ENCODE results near the gene CERK. TPM values are rescaled to one million over a fixed set of nuclear protein-coding genes. Genes with fewer than 3 reads are reported as not detected.

Gene CERK
- total and polyA plus RNA-seq, 2 of the 13 experiments (the other 11 are each of a cell fraction or from before 2014, with no cell fraction given) = 40.3 to 41.9 TPM

DNA sequence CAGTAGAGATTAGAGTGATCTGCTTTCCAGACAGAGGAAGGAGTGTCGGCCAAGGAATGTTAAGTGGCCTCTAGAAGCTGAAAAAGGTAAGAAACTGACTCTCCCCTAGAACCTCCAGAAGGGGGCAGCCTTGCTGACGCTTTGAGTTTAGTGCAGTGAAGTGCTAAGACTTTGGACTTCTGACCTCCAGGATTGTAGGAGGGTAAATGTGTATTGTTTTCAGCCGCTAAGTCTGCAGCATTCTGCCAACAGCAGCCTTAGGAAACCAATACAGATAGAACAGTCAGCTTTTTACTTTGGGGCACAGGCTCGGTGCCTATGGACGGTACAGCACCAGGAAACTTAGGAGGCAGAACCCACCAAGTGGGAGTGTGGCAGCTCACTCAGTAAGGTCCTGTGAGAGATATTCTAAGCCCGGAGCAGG lies 20.8 kb upstream of the CERK start (continued):
- TF ChIP-seq, protein P1, sequence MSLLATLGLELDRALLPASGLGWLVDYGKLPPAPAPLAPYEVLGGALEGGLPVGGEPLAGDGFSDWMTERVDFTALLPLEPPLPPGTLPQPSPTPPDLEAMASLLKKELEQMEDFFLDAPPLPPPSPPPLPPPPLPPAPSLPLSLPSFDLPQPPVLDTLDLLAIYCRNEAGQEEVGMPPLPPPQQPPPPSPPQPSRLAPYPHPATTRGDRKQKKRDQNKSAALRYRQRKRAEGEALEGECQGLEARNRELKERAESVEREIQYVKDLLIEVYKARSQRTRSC (CRISPR knock-in tag; IDR thresholded peaks at IDR 0.05; ENCODE audit: low read depth) = no peak
- TF ChIP-seq MAFK (conservative IDR thresholded peaks at IDR 0.05 in 1 of 2, IDR thresholded peaks at IDR 0.05 in 1 of 2; ENCODE audit: low read length in 2 of 2) (0 out of 4 replicates have a peak, but pooled peaks have one; percentile 0 to 9), NFKBIZ (CRISPR knock-in tag; IDR thresholded peaks at IDR 0.05) (0 out of 2 replicates have a peak, but pooled peaks have one; percentile 23), HHEX (CRISPR knock-in tag; IDR thresholded peaks at IDR 0.05) (no peak), NFRKB (IDR thresholded peaks at IDR 0.05) (no peak), PATZ1 (CRISPR knock-in tag; IDR thresholded peaks at IDR 0.05) (0 out of 2 replicates have a peak, but pooled peaks have one; percentile 27), PBX2 (CRISPR knock-in tag; IDR thresholded peaks at IDR 0.05) (no peak), SUZ12 (IDR thresholded peaks at IDR 0.05; ENCODE audit: low read depth, low read length) (no peak), POLR2AphosphoS2 (IDR thresholded peaks at IDR 0.05; ENCODE audit: low read depth, low read length) (no peak), U2AF1 (optimal IDR thresholded peaks at IDR 0.05; ENCODE audit: low read depth, low read length) (no peak), JUN (CRISPR knock-in tag; IDR thresholded peaks at IDR 0.05) (no peak), ZNF598 (CRISPR knock-in tag; IDR thresholded peaks at IDR 0.05; ENCODE audit: borderline replicate concordance) (no peak), ZGPAT (CRISPR knock-in tag; IDR thresholded peaks at IDR 0.05) (peak; percentile 77), KLF13 (CRISPR knock-in tag; IDR thresholded peaks at IDR 0.05) (no peak), HIC2 (CRISPR knock-in tag; IDR thresholded peaks at IDR 0.05; ENCODE audit: low read depth) (peak; percentile 35; the same call in 1 of the 2 replicates), ZNF552 (CRISPR knock-in tag; IDR thresholded peaks at IDR 0.05; ENCODE audit: borderline replicate concordance) (no peak), KDM2A (CRISPR knock-in tag; IDR thresholded peaks at IDR 0.05; ENCODE audit: borderline replicate concordance, low read depth) (0 out of 2 replicates have a peak, but pooled peaks have one; percentile 11), KLF15 (CRISPR knock-in tag; IDR thresholded peaks at IDR 0.05; ENCODE audit: borderline replicate concordance) (no peak)
- TF ChIP-seq, protein P2, sequence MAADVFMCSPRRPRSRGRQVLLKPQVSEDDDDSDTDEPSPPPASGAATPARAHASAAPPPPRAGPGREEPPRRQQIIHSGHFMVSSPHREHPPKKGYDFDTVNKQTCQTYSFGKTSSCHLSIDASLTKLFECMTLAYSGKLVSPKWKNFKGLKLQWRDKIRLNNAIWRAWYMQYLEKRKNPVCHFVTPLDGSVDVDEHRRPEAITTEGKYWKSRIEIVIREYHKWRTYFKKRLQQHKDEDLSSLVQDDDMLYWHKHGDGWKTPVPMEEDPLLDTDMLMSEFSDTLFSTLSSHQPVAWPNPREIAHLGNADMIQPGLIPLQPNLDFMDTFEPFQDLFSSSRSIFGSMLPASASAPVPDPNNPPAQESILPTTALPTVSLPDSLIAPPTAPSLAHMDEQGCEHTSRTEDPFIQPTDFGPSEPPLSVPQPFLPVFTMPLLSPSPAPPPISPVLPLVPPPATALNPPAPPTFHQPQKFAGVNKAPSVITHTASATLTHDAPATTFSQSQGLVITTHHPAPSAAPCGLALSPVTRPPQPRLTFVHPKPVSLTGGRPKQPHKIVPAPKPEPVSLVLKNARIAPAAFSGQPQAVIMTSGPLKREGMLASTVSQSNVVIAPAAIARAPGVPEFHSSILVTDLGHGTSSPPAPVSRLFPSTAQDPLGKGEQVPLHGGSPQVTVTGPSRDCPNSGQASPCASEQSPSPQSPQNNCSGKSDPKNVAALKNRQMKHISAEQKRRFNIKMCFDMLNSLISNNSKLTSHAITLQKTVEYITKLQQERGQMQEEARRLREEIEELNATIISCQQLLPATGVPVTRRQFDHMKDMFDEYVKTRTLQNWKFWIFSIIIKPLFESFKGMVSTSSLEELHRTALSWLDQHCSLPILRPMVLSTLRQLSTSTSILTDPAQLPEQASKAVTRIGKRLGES (CRISPR knock-in tag; IDR thresholded peaks at IDR 0.05; ENCODE audit: borderline replicate concordance) = no peak
- TF ChIP-seq, protein P3, sequence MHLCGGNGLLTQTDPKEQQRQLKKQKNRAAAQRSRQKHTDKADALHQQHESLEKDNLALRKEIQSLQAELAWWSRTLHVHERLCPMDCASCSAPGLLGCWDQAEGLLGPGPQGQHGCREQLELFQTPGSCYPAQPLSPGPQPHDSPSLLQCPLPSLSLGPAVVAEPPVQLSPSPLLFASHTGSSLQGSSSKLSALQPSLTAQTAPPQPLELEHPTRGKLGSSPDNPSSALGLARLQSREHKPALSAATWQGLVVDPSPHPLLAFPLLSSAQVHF (CRISPR knock-in tag; IDR thresholded peaks at IDR 0.05) = no peak

All from HepG2 (cell line).